ENCODE data around the gene MAT2B. TPM values are rescaled to one million over a fixed set of nuclear protein-coding genes. Genes with fewer than 3 reads are reported as not detected.
"Not testable (repeated sequence)": the region's sequence is repeated elsewhere in the genome, so short reads cannot be mapped to it uniquely, and the experiment has no call there.

MAT2B gene
- total RNA-seq, 4 donors from 2014 or later: 34.6 to 65.3 (median 51.1) TPM

GRCh38 chr5:163532171-163533084, 27.0 kb downstream of the MAT2B start:
- H3K27ac ChIP-seq: no peak overlapping the region
- no peak overlapping the region for H3K4me3 ChIP-seq
- H3K27me3 ChIP-seq: no peaks in the 10 kb centered on the region
- no peaks in the 10 kb centered on the region for H3K4me1 ChIP-seq
- TF ChIP-seq CTCF (IDR thresholded peaks at IDR 0.05) (no peak), POLR2A (IDR thresholded peaks at IDR 0.05) (no peak)
- no peak for DNase-seq
- no peaks in the 10 kb centered on the region for H3K36me3 ChIP-seq
- no peaks in the 10 kb centered on the region for H3K9me3 ChIP-seq

- no peak for TF ChIP-seq POLR2A (IDR thresholded peaks at IDR 0.05)
- TF ChIP-seq CTCF (IDR thresholded peaks at IDR 0.05): no peak
- H3K9me3 ChIP-seq: no peaks in the 10 kb centered on the region
- DNase-seq: no peak
- H3K36me3 ChIP-seq: no peaks in the 10 kb centered on the region
- H3K27me3 ChIP-seq: no peaks in the 10 kb centered on the region
- no peak overlapping the region for H3K27ac ChIP-seq
- no peak overlapping the region for H3K4me3 ChIP-seq
- H3K4me1 ChIP-seq: no peaks in the 10 kb centered on the region
Measured at GRCh38 chr5:163533223-163533622, 27.8 kb downstream of the MAT2B start.

- no peak for DNase-seq
- Histone ChIP-seq H3K27ac (no peak overlapping the region), H3K4me1 (no peaks in the 10 kb centered on the region)
Measured at GRCh38 chr5:163534492-163535094, 29.2 kb downstream of the MAT2B start.

DNA sequence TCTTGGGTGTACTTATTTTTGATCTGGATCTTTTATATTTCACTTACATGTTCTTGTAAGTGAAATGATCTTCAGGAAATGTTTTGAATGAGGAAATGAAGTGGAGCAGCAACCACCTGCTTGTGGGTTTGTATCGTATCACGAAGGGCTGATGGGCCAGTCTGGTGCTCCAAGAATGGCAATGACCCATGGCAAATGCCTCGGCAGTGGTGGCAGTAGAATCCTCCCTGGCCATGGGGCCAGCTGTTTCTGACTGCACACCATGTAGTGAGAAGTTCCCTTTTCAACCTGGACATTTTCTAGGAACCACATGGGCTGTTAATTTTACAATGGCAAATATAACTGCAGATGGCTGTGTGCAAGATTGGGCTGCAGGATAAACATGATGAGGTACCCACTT, 29.9 kb downstream of the MAT2B start:
- DNase-seq: no peak
- Histone ChIP-seq H3K36me3 (no peaks in the 10 kb centered on the region), H3K4me3 (no peak overlapping the region), H3K4me1 (no peaks in the 10 kb centered on the region), H3K9me3 (no peaks in the 10 kb centered on the region), H3K27ac (no peak overlapping the region), H3K27me3 (no peaks in the 10 kb centered on the region)
- TF ChIP-seq CTCF (IDR thresholded peaks at IDR 0.05) (no peak), POLR2A (IDR thresholded peaks at IDR 0.05) (no peak)

More at GRCh38 chr5:163534492-163535094, 29.2 kb downstream of the MAT2B start:
- Histone ChIP-seq H3K36me3 (no peaks in the 10 kb centered on the region), H3K4me3 (no peak overlapping the region), H3K27me3 (no peaks in the 10 kb centered on the region), H3K9me3 (no peaks in the 10 kb centered on the region)
- TF ChIP-seq CTCF (IDR thresholded peaks at IDR 0.05): no peak

- not testable (repeated sequence) for H3K27ac ChIP-seq, H3K27me3 ChIP-seq, H3K4me1 ChIP-seq, DNase-seq, H3K9me3 ChIP-seq, H3K36me3 ChIP-seq, H3K4me3 ChIP-seq
Measured at GRCh38 chr5:163536442-163536841, 31.0 kb downstream of the MAT2B start.

- H3K27me3 ChIP-seq: no peaks in the 10 kb centered on the region
- no peaks in the 10 kb centered on the region for H3K9me3 ChIP-seq
- no peak for DNase-seq
- no peaks in the 10 kb centered on the region for H3K4me1 ChIP-seq
- no peak overlapping the region for H3K4me3 ChIP-seq
- H3K27ac ChIP-seq: no peak overlapping the region
- TF ChIP-seq POLR2A (IDR thresholded peaks at IDR 0.05) (no peak), CTCF (IDR thresholded peaks at IDR 0.05) (no peak)
- no peaks in the 10 kb centered on the region for H3K36me3 ChIP-seq
Measured at GRCh38 chr5:163540696-163541095, 35.3 kb downstream of the MAT2B start.
